Measurements from ENCODE around the gene FAM72D. TPM values are rescaled to one million over a fixed set of nuclear protein-coding genes. Genes with fewer than 3 reads are reported as not detected.
"Not testable (repeated sequence)": the region's sequence is repeated elsewhere in the genome, so short reads cannot be mapped to it uniquely, and the experiment has no call there.

FAM72D gene
- total RNA-seq, result 0.40 and 0.87 TPM in 2 replicates

DNA sequence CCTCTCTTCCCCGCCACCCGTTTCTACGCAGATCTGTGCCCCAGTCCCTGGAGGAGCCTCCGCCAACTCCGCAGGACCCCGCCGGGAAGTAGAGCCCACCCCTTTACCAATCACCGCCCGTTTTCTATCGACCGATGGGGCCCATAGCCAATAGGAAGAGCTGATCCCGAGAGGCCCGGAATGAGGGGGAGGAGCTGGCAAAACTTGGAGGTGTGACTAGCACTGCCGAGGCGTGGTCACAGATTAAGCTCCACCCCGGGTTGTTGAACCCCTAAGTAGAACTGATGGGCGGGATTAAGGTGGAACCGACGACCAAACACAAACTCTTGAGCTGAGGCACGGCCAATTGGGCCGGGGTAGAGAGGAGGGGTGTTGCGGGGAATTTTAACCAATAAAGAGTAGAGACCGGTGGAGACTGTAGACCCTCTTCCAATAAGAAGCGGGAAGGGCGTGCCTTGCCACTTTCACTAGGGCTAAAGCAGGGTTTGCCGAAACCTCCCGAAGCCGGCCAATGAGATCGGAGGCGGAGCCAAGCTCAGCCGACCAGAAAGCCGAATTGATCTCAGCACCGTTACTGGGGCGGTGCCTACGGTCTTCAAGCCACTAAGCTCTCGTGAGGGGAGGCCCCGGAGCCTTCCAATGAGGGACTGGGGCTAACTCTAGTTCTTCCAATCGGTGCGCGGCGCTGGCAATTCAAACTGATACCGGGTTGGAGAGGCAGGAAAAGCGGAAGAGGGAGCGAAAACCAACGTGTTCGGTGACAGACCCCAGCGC, at the start of gene FAM72D, which contains the start of gene SRGAP2B:
FAM72D (plus strand) TSS at position 691 of the 774 bp plus-strand sequence. CDS start 874 bp downstream, outside the sequence.
SRGAP2B (minus strand) TSS at position 45 of the 774 bp plus-strand sequence. CDS start 2,427 bp downstream, outside the sequence.
- not testable (repeated sequence) for DNase-seq (ENCODE audit: low read depth in 2 of 2)

DNA sequence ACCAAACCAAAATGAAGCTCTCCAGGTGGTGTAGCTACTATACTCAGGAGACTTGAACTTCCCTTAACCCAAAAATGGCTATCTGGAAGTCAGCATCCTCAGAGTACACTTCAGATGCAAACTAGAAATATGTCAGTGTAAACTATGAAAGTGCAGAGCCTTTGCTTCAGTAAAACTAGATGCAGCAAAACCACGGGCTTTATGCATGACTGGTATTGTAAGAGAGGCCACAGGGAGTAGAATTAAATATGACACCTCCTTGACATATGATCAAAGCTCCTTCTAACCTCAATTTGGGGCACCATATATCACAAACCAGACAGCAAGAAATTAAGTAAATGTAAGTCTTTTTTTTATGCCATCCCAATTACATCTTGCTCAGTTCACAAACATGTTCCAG, 48.2 kb upstream of the FAM72D start:
- not testable (repeated sequence) for DNase-seq (ENCODE audit: low read depth in 2 of 2)

DNA sequence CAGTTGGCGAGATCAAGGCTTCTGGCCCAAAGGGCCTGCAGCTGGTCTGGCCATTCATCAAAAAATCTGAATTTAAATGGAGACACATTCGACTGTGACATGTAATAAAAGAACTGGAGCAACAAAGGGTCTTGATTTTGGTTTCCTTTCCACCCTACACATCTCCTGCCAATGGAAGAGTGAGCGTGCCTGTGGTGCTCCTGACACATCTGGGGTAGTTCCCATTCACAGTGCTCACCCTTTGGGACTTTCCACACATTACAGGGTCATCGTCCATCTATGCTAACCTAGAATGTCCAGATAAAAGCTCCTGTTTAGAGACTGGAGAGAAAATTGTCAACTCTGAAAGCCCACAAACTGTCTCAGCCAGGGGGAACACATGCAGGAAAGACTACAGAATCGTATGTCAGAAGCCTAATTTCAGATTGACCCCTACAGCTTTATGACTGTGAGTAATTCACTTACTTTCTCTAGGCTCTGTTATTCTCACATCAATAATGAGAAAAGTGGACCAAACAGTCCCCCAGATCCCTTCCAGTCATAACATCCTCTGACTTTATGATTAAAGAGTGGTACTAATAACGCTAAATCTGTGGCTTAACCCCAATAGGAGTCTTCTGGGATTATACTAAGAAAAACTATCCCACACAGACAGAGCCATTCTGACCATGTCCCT, 47.5 kb upstream of the FAM72D start:
- not testable (repeated sequence) for DNase-seq (ENCODE audit: low read depth in 2 of 2)

DNA sequence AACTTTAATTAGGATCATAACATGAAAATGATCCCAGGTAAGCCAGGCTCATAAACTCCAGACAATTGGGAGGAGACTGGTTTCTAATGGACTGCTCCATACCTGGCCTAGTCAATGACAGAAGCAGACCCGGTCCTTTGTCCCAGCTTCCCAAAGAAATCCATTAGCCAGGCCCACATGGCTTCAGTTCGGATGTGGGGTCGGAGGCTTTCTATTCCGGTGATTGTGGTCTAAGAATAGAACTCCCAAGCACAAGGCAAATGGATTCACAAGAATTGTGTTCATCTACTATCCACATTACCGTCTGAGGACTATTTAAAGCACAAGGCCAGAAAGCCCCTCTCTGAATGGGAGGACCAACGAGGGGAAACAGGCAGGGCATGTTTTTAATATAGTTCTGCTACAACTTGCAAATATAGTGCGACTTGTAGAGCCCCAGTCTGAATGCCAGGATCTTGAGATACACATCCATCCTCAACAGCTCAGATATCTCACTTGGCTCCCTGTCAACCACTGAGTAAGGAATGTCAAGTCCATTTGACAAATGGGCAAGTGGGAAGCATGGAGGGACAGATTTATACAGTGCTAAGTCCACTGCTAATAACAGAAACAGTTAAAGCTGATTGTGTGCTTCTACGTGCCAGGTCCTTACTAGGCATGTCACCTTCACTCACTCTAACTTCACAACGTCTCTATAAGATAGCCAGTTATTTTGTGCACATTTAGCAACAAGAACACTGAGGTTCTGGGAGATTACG, 43.6 kb upstream of the FAM72D start:
- not testable (repeated sequence) for DNase-seq (ENCODE audit: low read depth in 2 of 2)

DNA sequence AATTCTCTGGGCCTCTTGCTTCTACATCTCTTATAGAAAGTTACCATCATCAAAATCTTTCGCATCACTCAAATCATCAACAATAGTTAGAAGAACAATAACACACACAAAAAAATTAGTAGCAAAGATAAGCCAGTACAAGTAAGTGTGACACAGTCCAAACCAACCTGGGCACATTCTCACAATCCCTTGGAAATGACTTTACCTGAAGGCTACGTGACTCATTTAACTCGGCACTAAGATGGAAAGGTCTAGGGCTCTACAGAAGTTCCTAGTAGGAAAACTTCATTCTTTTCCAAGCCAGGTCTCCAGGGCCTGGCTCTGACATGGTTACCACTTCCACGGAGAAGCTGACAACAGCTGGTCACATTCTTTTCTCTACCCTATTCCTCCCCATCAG, 42.3 kb upstream of the FAM72D start:
- DNase-seq (ENCODE audit: low read depth in 2 of 2), result not testable (repeated sequence)

DNA sequence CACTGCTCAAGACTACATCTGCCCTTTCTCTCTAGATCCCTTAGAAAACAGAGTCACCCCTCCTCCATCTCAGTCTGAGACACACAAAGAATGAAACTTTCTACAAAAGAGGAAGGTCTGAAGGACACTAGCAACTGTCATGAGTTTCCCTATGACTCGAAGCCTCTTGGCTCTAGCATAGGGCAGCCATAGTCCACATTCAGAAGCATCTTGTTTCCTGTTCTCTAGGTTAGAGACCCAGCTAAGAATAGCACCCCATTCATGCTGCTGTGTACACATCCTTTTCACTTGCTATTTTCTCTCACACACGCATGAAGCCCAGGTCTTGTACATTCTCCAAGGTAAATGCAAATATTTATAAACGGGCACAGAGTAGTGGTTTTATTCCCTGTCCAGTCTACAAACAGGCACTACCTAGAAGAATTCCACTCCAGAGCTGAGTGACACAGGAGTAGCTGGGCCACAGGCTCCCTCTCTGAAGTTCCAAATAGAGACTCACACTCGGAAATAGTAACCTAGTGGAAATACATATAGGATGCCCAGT, 40.5 kb upstream of the FAM72D start:
- not testable (repeated sequence) for DNase-seq (ENCODE audit: low read depth in 2 of 2)

DNA sequence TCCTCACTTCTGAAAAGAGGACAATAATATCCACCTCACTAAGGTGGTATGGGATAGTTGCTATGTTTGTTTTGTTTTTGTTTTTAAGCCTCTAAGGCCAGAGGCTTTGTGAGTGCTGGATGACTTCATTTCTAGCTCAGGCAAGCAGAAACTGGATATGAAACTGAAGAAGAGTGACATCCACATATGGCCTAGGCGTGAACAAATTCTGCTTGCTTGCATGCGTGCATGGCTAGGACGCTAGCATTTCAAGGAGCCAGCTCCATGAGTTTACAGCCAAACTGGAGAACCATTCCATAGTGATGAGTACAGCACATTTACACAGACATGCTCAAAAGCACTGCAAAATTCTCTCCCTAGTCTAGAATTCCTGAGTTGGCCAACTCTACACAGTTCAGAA, 37.6 kb upstream of the FAM72D start:
- not testable (repeated sequence) for DNase-seq (ENCODE audit: low read depth in 2 of 2)

DNA sequence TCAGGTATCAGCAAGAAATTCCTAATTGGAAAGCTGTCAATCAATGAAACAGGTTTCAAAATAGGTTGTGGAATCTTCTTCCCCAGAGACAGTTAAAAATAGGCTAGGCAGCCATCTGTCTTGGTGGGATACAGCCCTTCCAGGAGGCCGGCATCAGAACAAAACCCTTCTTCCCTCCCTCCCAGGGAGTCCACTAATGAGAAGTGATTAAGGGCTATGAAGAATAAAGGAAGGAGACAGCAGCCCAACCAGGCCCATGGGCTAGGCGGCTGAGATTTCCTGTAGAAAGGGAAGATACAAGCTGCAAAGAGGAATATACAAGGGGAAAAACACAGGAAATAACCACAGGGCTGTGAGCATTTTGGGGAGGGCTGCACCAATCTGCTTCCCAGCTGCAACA, 32.5 kb upstream of the FAM72D start:
- DNase-seq (ENCODE audit: low read depth in 2 of 2), result not testable (repeated sequence)

DNA sequence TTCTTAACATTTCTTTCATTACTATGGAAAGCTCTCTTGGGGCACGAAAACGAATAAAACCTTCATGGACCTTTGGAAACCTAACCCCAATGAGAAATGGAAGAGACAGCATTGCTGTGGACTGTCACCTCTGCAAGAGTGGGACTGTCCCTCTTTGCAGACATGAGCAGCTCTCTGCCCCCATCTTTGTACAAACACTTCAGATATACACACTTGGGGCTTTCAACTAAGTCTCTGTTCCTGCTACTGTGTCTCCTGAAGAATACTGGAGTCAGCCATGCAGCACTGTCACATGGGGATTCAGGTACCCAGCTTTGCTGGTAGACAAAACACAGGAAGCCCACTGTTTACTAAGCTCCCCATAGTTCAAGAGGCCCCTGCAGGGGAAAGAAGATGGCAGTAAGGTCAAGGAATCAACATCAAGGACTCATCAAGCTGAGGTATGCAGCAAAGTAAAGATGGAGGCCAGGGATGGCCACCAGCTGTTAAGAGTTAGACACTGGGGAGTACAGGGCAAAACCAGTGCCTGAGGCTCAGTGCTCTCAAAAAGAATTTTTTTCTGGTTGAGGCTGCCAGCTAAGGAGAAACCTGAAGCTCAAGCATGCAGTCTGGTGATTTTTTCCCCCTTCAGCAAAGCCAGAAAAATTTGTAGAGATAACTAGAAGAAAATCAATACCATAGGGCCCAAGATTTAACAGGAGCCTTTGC, 31.7 kb upstream of the FAM72D start:
- not testable (repeated sequence) for DNase-seq (ENCODE audit: low read depth in 2 of 2)

DNA sequence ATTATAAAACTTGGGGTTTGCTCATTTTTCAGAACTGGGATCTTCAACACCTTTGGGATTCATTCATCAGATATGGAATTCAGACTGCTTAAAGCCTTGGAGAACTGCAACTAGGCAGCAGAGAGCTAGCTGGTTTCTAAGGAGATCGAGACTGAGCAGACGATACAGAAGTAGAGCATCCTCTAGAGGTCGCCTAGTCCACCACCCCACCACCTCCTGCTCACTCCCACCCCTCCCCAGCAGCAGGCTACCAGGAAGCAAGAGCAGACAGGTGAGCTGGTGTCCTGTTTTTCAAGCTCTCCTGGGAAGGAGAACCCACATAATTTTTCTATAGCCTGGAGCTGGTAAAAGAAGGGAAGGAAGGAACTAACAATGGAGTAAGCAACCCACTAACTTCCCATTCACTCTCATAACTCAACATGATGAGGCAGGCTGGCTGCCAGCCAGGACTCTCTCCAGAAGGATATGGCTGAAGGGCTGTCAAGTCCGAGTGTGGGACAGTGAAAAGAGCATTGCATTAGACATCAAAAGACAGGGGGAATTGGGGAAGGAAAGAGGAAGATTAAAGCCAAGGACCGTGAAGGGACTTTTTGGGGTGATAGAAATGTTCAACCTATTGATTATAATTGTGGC, 30.5 kb upstream of the FAM72D start:
- not testable (repeated sequence) for DNase-seq (ENCODE audit: low read depth in 2 of 2)

DNA sequence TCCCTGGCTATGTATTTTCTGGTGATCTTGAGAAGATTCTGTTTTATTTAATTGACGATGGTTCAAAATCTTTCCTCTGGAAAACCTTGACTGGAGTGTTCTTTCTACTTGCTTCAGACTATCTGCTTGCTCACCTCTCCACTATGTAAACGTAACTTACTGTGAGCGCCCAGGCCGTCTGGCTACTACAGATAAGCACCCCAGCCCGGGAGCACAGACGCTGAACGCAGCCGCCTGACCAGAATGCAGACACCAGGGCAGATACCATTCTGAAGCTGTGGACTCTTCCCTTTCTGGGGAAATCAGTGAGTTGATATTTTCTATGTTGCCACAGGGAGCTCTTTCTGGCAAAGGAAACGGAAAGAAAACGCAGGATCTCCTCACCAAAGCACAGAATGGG, 29.3 kb upstream of the FAM72D start:
- not testable (repeated sequence) for DNase-seq (ENCODE audit: low read depth in 2 of 2)

DNA sequence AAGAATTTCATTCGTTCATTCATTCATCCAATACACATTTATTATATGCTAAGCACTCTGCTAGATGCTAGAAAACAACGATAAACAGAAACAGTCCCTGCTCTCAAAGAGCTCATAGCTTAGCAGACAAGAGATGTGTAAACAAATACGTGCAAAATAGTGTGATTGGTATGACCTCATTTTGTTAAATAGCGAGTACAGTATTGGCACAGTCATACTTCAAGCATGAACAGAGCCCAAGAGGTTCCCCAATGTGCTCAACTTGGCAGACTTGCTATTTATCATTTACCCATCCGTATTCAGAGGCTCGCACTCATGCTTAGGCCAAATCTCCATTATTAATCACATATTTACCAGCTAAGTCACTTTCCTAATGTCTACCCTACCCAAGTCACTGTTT, 24.2 kb upstream of the FAM72D start:
- DNase-seq (ENCODE audit: low read depth in 2 of 2), result not testable (repeated sequence)

DNA sequence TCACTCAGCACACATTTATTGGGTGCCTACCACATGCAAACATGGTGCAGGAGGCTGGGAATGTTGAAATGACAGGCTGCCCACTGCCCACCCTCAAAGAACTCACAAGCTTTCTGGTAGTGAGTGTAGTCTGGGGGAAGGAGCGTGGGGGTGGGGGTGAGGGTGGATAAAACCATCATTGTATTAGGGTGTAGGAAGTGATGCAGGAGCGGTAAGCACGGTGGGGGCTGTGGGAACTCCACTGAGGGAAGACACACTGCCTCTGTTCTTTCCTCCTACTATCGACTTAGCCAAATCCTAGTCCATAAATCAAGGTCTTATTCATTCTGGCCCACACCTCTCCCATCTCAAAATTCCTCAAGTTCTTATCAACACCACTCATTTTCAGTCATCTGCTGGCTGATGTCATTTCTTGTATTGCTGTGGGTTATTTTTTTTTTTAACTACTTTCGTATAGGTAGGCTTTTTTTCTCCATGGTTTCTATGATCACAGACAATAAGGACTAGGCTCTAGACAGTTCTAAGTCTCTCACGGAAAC, 21.7 kb upstream of the FAM72D start:
- not testable (repeated sequence) for DNase-seq (ENCODE audit: low read depth in 2 of 2)

DNA sequence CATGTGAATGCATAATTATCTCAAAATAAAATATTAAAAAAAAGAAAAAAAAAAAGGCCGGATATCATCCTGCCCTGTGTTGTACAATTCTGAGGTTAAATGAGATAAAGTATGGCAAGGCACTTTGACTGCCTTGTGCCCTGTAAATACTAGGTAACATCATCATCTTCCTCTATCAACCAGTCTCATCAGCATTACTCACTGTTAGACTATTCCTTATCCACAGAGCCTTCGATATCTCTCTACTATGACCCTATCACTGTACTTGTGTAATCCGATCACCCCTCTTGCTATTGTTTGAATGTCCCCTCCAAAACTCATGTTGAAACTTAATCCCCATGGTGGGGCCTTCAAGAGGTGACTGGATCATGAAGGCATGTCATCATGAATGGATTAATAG, 18.9 kb upstream of the FAM72D start:
- not testable (repeated sequence) for DNase-seq (ENCODE audit: low read depth in 2 of 2)

DNA sequence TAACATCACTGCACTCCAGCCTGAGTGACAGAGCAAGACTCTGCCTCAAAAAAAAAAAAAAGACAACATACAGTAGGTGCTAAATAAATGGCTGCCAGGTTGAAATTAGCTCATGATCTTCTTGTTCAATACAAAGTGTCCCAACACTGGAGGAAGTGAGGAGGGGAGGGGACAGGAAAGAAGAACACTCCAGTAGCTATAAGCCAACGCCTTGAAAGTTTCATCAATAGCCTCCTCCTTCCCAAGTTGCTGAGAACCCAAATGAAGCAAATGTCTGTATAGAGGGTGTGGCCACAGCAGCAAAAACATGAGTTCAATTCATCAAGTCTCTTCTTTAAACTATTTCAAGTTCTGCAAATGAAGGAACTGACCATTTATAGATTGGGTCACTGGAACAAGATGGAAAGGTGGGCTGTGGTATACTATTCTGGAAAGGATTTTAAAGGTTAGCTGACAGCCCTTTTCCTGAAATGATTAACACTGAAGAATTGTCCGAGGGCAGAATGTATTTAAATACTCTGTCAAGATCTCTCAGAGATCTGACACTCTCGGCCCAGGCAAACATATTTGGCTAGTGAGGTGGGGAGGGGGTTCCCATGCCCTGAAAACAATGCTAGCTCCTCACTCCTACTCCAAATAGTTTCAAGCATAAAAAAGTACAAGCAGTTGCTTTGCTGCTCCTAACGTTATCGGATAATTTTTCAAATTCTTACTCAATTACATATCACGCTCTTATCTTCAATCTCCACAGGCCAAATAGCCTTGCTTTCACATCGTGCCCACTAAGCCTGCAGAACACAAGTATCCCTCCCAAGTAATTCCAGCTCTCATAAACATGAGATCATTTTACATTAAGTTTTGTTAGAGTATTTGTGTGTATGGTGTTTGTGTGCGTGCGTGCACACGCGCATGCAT, 17.6 kb upstream of the FAM72D start:
- not testable (repeated sequence) for DNase-seq (ENCODE audit: low read depth in 2 of 2)

DNA sequence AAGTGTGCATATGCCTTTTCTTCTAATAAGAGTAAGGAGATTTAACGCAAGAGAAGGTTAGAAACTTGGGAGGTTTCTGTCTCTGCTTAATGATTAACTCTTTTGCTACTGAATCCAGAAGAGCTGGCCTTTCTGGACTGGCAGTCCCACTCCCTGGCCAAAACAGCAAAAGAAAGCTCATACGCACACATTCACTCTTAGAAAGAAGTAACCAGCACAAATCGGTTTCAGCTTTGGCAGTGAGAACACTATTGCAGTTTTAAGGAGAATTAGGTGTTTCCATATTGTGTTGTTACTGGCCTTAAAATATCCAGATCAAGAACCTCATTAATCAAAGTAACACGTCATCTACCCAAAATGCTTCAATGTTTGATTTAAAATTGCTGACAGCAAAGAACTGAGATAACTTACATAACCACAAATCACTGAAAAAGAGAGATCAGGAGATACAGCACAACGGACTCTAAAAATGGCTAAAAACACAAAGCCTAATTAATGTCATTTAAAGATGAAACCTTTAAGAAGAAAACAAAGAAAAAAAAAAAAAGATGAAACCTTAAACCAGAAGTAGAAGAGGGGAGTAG, 16.9 kb upstream of the FAM72D start:
- DNase-seq (ENCODE audit: low read depth in 2 of 2), result not testable (repeated sequence)

DNA sequence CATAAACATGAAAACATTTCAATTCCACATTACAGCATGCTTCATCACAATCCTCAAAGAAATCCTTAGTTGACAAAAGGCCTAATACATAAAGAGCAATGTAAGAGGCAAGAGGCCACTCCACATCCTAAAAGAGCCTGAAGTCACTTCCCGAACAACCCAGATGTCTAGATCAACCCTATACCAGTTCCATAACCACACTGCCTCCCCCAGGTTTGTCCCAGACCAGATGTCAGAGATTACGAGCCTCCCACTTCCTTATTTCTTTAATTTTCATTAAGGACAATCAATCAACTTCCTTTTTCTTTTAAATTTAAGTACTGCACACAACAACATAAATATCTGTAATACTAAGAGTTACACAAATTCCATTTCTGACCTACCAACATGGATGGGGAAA, 16.0 kb upstream of the FAM72D start:
- DNase-seq (ENCODE audit: low read depth in 2 of 2), result peak in 1 of 2 donors; percentile 0

DNA sequence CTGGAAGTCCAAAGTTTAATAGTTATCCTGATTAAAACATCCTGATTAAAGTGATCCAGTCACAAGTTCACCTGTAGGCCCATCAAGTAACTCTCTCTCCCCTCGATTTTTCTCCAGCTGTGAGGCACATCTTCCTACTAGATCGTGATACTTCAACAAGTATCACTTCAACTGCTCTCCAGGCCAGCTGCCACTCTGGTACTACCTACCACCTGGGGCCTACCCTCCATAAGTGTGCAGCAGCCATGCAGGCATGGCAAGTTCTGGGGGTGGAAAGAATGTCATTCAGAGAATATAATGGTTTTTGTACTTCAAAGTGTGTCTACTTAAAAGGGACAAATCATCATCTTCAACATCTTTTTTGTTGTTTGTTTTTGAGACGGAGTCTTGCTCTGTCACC, 15.6 kb upstream of the FAM72D start:
- not testable (repeated sequence) for DNase-seq (ENCODE audit: low read depth in 2 of 2)

All from lung microvascular endothelial cell (primary cell).